GM18951 (cell line): ENCODE measurements around the gene INPP5A.
"Not testable (repeated sequence)": the region's sequence is repeated elsewhere in the genome, so short reads cannot be mapped to it uniquely, and the experiment has no call there.

Source experiments
- POLR2A ChIP-seq: IDR thresholded peaks from 4 replicates; pipeline ENCODE4 v1.6.1; 2011; ENCODE audit warnings: mild to moderate bottlenecking; ENCODE audit not compliant: insufficient read length, insufficient read depth; ENCODE audit errors: extremely low read depth
- in situ Hi-C: fragments of 300-500 bp; cut with MboI; formaldehyde crosslinking; loops from one replicate; pipeline ENCODE4 v1.12.0; 2022; ENCODE audit warnings: low sequenced_read_pairs, mixed read lengths, inconsistent platforms; ENCODE audit not compliant: unreplicated experiment

Gene INPP5A

DNA sequence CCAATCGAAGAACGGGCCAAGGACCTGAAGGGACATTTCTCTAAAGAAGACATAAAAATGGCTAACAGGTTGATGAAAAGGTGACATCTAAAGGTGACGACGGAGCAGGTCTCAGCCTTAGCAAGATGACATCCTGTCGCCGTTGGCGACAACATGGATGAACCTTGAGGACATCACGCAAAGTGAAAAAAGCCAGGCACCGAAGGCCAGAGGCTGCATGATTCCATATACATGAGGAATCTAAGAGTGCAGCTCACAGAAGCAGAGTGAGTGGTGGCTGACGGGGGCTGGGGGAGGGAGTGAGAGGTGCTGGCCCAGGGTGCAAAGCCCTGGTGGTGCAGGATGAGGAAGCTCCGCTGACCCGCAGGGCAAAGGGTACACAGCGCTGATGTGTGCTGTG lies 282.5 kb downstream of the INPP5A start:
- no peak for TF ChIP-seq POLR2A
- in situ Hi-C loops: no loop called here

DNA sequence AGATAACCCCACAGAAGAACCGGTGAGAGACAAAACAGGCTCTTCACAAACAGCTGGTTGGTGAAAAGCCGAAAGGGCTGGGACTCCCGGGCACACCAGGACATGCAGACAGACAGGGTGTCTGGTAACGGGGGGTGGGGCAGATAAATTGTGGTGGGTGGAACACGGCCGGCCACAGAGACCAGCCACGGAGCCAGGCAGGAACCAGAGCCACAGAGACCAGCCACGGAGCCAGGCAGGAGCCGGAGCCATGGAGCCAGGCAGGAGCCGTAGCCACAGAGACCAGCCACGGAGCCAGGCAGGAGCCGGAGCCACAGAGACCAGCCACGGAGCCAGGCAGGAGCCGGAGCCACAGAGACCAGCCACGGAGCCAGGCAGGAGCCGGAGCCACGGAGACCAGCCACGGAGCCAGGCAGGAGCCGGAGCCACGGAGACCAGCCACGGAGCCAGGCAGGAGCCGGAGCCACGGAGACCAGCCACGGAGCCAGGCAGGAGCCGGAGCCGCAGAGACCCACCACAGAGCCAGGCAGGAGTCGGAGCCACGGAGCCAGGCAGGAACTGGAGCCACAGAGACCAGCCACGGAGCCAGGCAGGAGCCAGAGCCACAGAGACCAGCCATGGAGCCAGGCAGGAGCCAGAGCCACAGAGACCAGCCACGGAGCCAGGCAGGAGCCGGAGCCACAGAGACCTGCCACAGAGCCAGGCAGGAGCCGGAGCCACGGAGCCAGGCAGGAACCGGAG lies 288.4 kb downstream of the INPP5A start:
- in situ Hi-C loops: not testable (repeated sequence)

DNA sequence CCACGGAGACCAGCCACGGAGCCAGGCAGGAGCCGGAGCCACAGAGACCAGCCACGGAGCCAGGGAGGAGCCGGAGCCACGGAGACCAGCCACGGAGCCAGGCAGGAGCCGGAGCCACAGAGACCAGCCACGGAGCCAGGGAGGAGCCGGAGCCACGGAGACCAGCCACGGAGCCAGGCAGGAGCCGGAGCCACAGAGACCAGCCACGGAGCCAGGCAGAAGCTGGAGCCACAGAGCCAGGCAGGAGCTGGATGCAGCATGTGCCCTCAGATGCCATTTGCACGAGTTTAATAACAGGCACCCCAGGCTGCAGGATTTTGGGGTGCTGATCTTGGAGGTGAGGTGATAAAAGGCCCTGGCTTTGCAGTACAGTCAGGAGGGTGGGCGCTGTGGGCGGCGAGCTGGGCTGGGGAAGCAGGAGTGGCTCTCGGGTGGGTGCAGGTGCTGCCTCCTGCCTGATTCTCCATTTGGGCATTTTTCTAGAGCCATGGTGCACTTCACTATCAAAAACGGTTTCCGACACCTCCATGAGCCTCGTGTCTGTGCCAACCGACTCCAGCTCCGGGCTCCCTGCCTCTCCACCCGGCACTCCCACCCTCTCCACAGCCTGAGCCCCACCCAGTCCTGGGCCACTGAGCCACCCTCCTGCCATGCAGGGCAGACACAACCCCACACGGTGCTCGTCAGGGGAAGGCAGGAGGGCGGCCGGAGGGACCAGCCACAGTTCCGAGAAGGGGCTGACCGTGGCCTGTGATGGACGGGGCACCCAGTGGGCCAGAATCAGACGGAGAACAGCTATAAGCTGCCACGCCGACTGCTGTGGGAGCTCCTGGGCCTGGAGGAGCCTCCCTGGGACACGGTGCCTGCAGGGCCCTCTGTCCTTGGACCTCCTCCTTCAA lies 289.2 kb downstream of the INPP5A start:
- TF ChIP-seq POLR2A: no peak
- in situ Hi-C loops: no loop called here

DNA sequence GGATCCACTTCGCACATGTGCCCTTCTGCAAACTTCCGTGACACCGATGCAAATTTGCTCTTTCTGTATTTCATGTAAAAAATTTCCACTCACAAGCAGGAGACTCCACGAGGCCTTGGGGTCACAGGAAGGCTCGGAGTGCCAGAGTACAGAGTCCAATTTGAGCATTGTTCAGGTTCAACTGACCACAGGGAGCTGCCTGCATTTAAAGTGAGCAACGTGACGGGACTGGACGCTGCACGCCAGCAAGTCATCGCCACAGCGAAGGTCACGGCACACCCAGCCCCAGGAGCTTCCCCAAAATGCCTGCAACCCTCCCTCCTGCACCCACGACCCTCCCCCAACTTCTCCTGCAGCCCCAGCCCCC lies 289.8 kb downstream of the INPP5A start:
- no peak for TF ChIP-seq POLR2A
- in situ Hi-C loops: no loop called here

DNA sequence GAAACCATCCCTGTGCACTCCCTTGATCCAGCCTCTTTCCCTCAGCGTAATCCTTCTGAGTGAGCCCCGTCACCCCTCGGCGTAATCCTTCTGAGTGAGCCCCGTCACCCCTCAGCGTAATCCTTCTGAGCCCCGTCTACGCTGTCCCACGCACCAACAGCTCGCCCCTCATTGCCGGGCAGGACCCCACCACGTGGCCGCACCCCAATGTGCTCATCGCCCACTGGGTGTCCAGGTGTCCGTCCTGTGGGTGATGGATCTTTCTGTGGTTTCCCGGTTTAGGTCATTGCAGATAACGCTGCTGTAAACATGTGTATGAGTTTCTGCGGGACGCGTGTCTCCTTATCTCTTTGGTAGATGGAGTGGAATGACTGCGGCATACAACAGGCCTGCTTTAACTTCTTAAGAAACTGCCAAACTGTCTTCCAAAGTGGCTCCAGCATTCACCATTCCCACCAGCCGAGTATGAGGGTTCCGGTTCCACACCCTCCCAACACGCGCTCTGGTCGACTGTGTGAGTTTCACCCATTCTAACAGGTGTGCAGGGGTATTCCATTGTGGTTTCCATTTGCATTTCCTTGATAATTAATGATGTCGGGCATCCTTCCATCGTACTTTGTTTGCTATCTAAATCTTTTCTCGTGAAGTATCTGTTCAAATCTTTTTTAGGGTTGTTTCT lies 290.4 kb downstream of the INPP5A start:
- TF ChIP-seq POLR2A: no peak
- in situ Hi-C loops: no loop called here

DNA sequence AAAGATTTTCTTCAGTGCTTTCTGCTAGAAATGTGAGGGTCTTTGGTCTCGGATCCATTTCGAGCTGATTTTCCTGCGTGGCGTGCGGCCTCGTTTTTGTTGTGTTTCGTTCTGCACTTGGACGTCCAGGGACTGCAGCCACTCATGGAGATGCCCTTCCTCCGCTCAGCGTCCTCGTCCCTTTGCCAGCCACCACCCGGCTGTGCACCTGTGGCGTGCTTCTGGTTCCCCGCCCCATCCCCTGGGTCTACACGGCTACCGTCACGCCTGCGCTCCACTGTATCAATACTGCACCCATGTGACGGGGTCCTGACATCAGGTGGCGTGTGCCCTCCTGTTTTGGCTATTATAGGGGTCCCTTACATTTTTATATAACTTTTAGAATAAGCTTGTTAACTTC lies 291.1 kb downstream of the INPP5A start:
- in situ Hi-C loops: no loop called here
- no peak for TF ChIP-seq POLR2A

DNA sequence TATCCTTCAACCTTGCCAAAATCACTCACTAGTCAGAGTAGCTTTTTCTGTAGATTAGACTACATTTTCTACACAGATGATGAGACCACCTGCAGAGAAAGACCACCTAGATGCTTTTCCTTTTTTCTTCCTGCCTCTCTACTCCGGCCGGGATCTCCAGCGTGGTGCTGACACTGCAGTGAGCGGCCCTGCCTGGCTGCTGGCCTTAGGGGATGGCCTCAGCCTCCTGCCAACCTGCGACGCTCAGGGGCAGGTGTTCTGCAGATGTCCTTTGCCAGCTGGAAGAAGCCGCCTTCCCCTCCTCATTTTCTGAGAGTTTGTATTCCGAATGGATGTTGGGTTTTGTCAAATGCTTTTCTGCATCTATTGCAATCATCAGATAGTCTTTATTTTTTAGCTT lies 291.8 kb downstream of the INPP5A start:
- in situ Hi-C loops: no loop called here
- no peak for TF ChIP-seq POLR2A

DNA sequence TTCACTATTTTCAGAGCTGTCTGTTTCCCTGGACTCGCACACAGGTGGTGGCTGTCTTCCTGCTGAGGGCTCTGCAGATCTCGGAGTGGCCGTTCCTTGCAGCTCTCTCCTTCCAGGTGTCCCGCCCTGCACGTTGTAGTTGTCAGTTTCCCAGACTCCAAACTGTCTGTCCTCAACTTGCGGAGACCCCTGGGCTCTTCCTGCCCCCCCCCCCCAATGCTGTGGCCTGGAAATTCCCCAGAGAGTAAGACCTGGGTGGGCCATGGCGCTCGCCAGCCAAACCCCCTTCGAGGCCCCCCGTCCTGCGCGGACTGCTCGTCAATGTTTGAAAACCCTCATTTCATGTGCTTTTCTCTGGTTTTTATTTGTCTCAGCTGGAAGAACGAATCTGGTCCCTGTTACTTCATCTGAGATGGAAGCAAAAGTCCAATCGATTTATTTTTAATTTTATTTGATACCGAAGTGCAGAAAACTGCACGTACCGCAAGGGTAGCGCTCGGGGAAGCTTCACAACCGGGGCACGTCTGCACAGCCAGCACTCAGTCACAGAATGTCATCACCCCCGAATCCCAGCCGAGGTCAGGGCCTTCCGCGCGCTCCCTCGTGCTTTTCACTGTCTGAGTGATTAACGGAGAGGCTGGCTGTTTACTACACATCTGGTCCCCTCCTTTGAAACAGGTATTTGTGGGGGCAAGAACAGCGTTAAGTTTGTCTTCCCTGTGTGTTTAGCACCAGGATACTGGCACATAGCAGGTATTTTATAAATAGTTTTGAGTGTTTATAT lies 294.8 kb downstream of the INPP5A start:
- TF ChIP-seq POLR2A: no peak
- in situ Hi-C loops: no loop called here
